Neural cell (in vitro differentiated cells): ENCODE measurements around the gene BPGM. TPM values are rescaled to one million over a fixed set of nuclear protein-coding genes. Genes with fewer than 3 reads are reported as not detected.

Source experiments
- H2AFZ ChIP-seq: fragments of 200-600, 300-800 bp; sonication (generic), shearing (Covaris generic); 2 replicates; pipeline ENCODE4 v1.6.0; 2014; ENCODE audit warnings: low read depth, mild to moderate bottlenecking, antibody characterized with exemption, low read length, moderate library complexity
- H3F3A ChIP-seq: fragments of 200-600 bp; shearing (Covaris generic); 2 replicates; pipeline ENCODE4 v1.6.1; 2016; ENCODE audit warnings: mild to moderate bottlenecking, moderate library complexity, mixed read lengths, antibody characterized with exemption, low read length; ENCODE audit not compliant: insufficient read depth, poor library complexity, severe bottlenecking
- H3K27ac ChIP-seq: fragments of 200-600, 300-800 bp; sonication (generic), shearing (Covaris generic); 2 replicates; pipeline ENCODE4 v1.5.1; 2014; ENCODE audit warnings: mild to moderate bottlenecking, low read length, moderate library complexity
- H3K27me3 ChIP-seq: fragments of 300-800, 200-600 bp; sonication (generic), shearing (Covaris generic); 2 replicates; pipeline ENCODE4 v1.6.0; 2014; ENCODE audit warnings: mild to moderate bottlenecking, low read depth, low read length, moderate library complexity; ENCODE audit not compliant: insufficient read depth
- H3K36me3 ChIP-seq: fragments of 300-800, 200-600 bp; sonication (generic), shearing (Covaris generic); 2 replicates; pipeline ENCODE4 v1.5.1; 2014; ENCODE audit warnings: mild to moderate bottlenecking, antibody characterized with exemption, low read length, moderate library complexity; ENCODE audit not compliant: insufficient read depth
- H3K4me2 ChIP-seq: fragments of 300-800, 200-600 bp; sonication (generic), shearing (Covaris generic); 2 replicates; pipeline ENCODE4 v1.6.0; 2014; ENCODE audit warnings: mild to moderate bottlenecking, low read length
- H3K4me3 ChIP-seq: fragments of 300-800, 200-600 bp; sonication (generic), shearing (Covaris generic); 2 replicates; pipeline ENCODE4 v1.5.1; 2014; ENCODE audit warnings: mild to moderate bottlenecking, low read length, moderate library complexity
- H3K79me2 ChIP-seq: fragments of 200-600 bp; shearing (Covaris generic); replicated peaks from 2 replicates; pipeline ENCODE4 v1.6.0; 2014; ENCODE audit warnings: mild to moderate bottlenecking, low read length, moderate library complexity; ENCODE audit not compliant: insufficient read depth
- H3K9ac ChIP-seq: fragments of 300-800, 200-600 bp; sonication (generic), shearing (Covaris generic); 2 replicates; pipeline ENCODE4 v1.6.1; 2016; ENCODE audit warnings: mild to moderate bottlenecking, low read length, mixed read lengths
- H3K9me2 ChIP-seq: fragments of 200-600 bp; shearing (Covaris generic); 2 replicates; pipeline ENCODE4 v1.6.1; 2016; ENCODE audit warnings: mild to moderate bottlenecking, low read length, mixed read lengths; ENCODE audit not compliant: insufficient read depth
- H3K9me3 ChIP-seq: fragments of 200-600, 300-800 bp; sonication (generic), shearing (Covaris generic); 2 replicates; pipeline ENCODE4 v1.6.1; 2016; ENCODE audit warnings: mild to moderate bottlenecking, mixed run types, low read length, moderate library complexity, mixed read lengths
- H4K20me1 ChIP-seq: fragments of 200-600 bp; shearing (Covaris generic); 2 replicates; pipeline ENCODE4 v1.6.1; 2016; ENCODE audit warnings: mild to moderate bottlenecking, mixed run types; ENCODE audit not compliant: insufficient read depth
- EP300 ChIP-seq: fragments of 450-650 bp; conservative IDR thresholded peaks from 2 replicates; pipeline ENCODE4 v1.6.1; 2014; ENCODE audit warnings: antibody characterized with exemption, mild to moderate bottlenecking, moderate library complexity; ENCODE audit not compliant: poor library complexity, severe bottlenecking
- EZH2 ChIP-seq: fragments of 200-600, 300-800 bp; shearing (Covaris generic), sonication (generic); IDR thresholded peaks from 2 replicates; pipeline ENCODE4 v1.6.1; 2014; ENCODE audit warnings: antibody characterized with exemption, low read length, borderline replicate concordance, mild to moderate bottlenecking; ENCODE audit not compliant: insufficient read depth, poor library complexity, severe bottlenecking
- MXI1 ChIP-seq: fragments of 450-650 bp; conservative IDR thresholded peaks from 2 replicates; pipeline ENCODE4 v1.6.1; 2014; ENCODE audit warnings: antibody characterized with exemption, mild to moderate bottlenecking; ENCODE audit not compliant: poor library complexity, severe bottlenecking
- POLR2AphosphoS5 ChIP-seq: IDR thresholded peaks from 2 replicates; pipeline ENCODE4 v1.6.1; 2012
- RAD21 ChIP-seq: fragments of 450-650 bp; conservative IDR thresholded peaks from 2 replicates; pipeline ENCODE4 v1.6.1; 2014; ENCODE audit warnings: antibody characterized with exemption, mild to moderate bottlenecking, moderate library complexity
- SMC3 ChIP-seq: fragments of 450-650 bp; conservative IDR thresholded peaks from 2 replicates; pipeline ENCODE4 v1.6.1; 2014; ENCODE audit warnings: antibody characterized with exemption, mild to moderate bottlenecking, moderate library complexity; ENCODE audit not compliant: poor library complexity
- TAF1 ChIP-seq: IDR thresholded peaks from 2 replicates; pipeline ENCODE4 v1.6.1; 2012; ENCODE audit warnings: low read depth
- polyA plus RNA-seq: library from polyadenylated mRNA; depleted of rRNA; stranded (reverse); fragments of >200 nt; gene quantifications from 2 replicates; pipeline ENCODE4 v1.2.3, GENCODE V29; 2014
- TF ChIP-seq, protein P1 (sequence below): fragments of 450-650 bp; IDR thresholded peaks from 2 replicates; pipeline ENCODE4 v1.5.1; 2014; ENCODE audit warnings: antibody characterized with exemption, mild to moderate bottlenecking, moderate library complexity; ENCODE audit not compliant: poor library complexity, severe bottlenecking
- TF ChIP-seq, protein P2 (sequence below): IDR thresholded peaks from 2 replicates; pipeline ENCODE4 v1.6.1; 2012; ENCODE audit warnings: borderline replicate concordance

The BPGM gene
- polyA plus RNA-seq, 1 donor from 2014 or later: 57.4 TPM

DNA sequence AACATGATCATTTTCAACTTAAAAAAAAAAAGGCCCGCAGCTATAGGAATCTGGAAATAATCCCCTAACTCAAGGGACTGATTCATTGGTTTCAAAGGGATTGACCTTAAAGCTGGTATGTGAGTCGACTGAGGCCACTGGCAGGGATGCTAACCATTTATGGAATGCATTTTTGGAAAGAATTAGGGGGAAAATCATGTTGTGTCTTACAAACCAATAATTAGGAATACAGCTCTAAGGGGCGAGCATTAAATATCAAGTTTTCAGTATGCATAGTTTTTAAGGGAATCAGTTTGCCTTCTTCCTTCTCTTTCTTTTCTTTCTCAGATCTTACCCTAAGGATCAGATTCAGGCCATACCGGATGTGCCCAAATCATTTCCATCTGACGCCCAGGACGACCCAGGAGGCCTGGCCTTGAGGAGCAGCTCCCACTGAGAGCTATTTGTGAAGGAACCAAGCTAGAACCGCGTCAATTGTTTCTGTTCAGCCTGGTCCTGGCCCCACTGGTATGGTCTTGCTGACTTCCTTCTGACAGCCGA lies 48.7 kb downstream of the BPGM start:
- no peak overlapping the region for H3K4me2 ChIP-seq
- no peak overlapping the region for H3K4me3 ChIP-seq
- H3K27me3 ChIP-seq: no peaks in the 10 kb centered on the region
- no peak overlapping the region for H3K9ac ChIP-seq
- no peaks in the 10 kb centered on the region for H3K9me2 ChIP-seq
- no peak for TF ChIP-seq RAD21
- TF ChIP-seq EZH2: no peak
- TF ChIP-seq, protein P1, sequence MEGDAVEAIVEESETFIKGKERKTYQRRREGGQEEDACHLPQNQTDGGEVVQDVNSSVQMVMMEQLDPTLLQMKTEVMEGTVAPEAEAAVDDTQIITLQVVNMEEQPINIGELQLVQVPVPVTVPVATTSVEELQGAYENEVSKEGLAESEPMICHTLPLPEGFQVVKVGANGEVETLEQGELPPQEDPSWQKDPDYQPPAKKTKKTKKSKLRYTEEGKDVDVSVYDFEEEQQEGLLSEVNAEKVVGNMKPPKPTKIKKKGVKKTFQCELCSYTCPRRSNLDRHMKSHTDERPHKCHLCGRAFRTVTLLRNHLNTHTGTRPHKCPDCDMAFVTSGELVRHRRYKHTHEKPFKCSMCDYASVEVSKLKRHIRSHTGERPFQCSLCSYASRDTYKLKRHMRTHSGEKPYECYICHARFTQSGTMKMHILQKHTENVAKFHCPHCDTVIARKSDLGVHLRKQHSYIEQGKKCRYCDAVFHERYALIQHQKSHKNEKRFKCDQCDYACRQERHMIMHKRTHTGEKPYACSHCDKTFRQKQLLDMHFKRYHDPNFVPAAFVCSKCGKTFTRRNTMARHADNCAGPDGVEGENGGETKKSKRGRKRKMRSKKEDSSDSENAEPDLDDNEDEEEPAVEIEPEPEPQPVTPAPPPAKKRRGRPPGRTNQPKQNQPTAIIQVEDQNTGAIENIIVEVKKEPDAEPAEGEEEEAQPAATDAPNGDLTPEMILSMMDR: no peak
- TF ChIP-seq TAF1: no peak
- TF ChIP-seq, protein P2, sequence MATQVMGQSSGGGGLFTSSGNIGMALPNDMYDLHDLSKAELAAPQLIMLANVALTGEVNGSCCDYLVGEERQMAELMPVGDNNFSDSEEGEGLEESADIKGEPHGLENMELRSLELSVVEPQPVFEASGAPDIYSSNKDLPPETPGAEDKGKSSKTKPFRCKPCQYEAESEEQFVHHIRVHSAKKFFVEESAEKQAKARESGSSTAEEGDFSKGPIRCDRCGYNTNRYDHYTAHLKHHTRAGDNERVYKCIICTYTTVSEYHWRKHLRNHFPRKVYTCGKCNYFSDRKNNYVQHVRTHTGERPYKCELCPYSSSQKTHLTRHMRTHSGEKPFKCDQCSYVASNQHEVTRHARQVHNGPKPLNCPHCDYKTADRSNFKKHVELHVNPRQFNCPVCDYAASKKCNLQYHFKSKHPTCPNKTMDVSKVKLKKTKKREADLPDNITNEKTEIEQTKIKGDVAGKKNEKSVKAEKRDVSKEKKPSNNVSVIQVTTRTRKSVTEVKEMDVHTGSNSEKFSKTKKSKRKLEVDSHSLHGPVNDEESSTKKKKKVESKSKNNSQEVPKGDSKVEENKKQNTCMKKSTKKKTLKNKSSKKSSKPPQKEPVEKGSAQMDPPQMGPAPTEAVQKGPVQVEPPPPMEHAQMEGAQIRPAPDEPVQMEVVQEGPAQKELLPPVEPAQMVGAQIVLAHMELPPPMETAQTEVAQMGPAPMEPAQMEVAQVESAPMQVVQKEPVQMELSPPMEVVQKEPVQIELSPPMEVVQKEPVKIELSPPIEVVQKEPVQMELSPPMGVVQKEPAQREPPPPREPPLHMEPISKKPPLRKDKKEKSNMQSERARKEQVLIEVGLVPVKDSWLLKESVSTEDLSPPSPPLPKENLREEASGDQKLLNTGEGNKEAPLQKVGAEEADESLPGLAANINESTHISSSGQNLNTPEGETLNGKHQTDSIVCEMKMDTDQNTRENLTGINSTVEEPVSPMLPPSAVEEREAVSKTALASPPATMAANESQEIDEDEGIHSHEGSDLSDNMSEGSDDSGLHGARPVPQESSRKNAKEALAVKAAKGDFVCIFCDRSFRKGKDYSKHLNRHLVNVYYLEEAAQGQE: no peak
- no peak for TF ChIP-seq EP300
- TF ChIP-seq SMC3: no peak
- TF ChIP-seq MXI1: no peak
- no peak for TF ChIP-seq POLR2AphosphoS5
- H3K36me3 ChIP-seq: no peaks in the 10 kb centered on the region
- no peaks in the 10 kb centered on the region for H3K79me2 ChIP-seq
- no peaks in the 10 kb centered on the region for H3K9me3 ChIP-seq
- no peak overlapping the region for H3K27ac ChIP-seq
- H2AFZ ChIP-seq: no peak overlapping the region
- H3F3A ChIP-seq: no peaks in the 10 kb centered on the region
- no peaks in the 10 kb centered on the region for H4K20me1 ChIP-seq

DNA sequence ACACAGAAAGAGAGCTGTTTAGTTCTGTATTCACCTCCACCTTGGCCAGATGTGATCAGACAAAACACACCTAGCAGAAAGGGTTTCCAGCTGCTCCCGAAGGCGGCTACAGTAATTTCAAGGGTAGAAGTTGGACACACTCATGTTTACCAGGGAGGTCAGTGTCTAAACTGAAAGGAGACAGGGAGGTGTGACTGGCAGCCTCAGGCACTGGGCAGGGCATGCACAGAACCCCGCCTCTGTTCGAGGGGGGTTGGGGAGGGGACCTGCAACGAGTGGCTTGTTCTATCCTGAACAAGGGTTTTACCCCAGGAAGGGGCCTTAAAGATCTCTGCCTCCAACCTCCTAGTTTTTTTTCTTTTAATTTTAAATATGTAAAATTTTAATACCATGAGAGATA lies 49.6 kb downstream of the BPGM start:
- no peaks in the 10 kb centered on the region for H3F3A ChIP-seq
- H3K4me2 ChIP-seq: no peak overlapping the region
- H3K27me3 ChIP-seq: no peaks in the 10 kb centered on the region
- no peaks in the 10 kb centered on the region for H3K36me3 ChIP-seq
- H3K27ac ChIP-seq: no peak overlapping the region
- H3K79me2 ChIP-seq: no peaks in the 10 kb centered on the region
- no peak overlapping the region for H3K4me3 ChIP-seq
- no peaks in the 10 kb centered on the region for H3K9me3 ChIP-seq
- no peaks in the 10 kb centered on the region for H4K20me1 ChIP-seq
- TF ChIP-seq EZH2: no peak
- TF ChIP-seq RAD21: no peak
- no peak for TF ChIP-seq TAF1
- TF ChIP-seq EP300: no peak
- TF ChIP-seq MXI1: no peak
- TF ChIP-seq POLR2AphosphoS5: no peak
- TF ChIP-seq, protein P1: no peak
- TF ChIP-seq, protein P2: no peak
- TF ChIP-seq SMC3: no peak
- H2AFZ ChIP-seq: no peak overlapping the region
- no peak overlapping the region for H3K9ac ChIP-seq
- no peaks in the 10 kb centered on the region for H3K9me2 ChIP-seq
